ENCODE measurements around the gene FAM174C.

The FAM174C gene

GRCh38 chr19:1237027-1237659, 38.2 kb upstream of the FAM174C start:
- CTCF ChIA-PET = no interaction called here
- peak overlapping the region; percentile 56 for H3K4me3 ChIP-seq (ENCODE audit: low read depth, low read length)
- TF ChIP-seq ZNF394 (tag by site-specific recombination; IDR thresholded peaks at IDR 0.05; ENCODE audit: borderline replicate concordance) = no peak
- peak; percentile 63; the same call in 1 of the 2 replicates for TF ChIP-seq KLF16 (tag by site-specific recombination; IDR thresholded peaks at IDR 0.05)
- no peak for TF ChIP-seq ZNF16 (tag by site-specific recombination; IDR thresholded peaks at IDR 0.05; ENCODE audit: low read depth)
- TF ChIP-seq ZNF704 (tag by site-specific recombination; IDR thresholded peaks at IDR 0.05) = no peak
- peak; percentile 66 for TF ChIP-seq ZBTB26 (tag by site-specific recombination; optimal IDR thresholded peaks at IDR 0.05)
- TF ChIP-seq IKZF3 (tag by site-specific recombination; IDR thresholded peaks at IDR 0.05) = peak; percentile 13; the same call in 1 of the 2 replicates
- peak; percentile 47; the same call in 1 of the 2 replicates for TF ChIP-seq ZNF341 (tag by site-specific recombination; IDR thresholded peaks at IDR 0.05; ENCODE audit: low read depth)
- TF ChIP-seq ZNF571 (tag by site-specific recombination; IDR thresholded peaks at IDR 0.05) = no peak
- TF ChIP-seq ZNF157 (tag by site-specific recombination; IDR thresholded peaks at IDR 0.05) = no peak
- TF ChIP-seq TCF7L2 (IDR thresholded peaks at IDR 0.05; ENCODE audit: borderline replicate concordance, low read depth, low read length) = no peak
- TF ChIP-seq ZNF677 (tag by site-specific recombination; IDR thresholded peaks at IDR 0.05) = no peak
- TF ChIP-seq ZNF701 (tag by site-specific recombination; IDR thresholded peaks at IDR 0.05) = no peak
- TF ChIP-seq HIC1 (tag by site-specific recombination; IDR thresholded peaks at IDR 0.05) = peak; percentile 86
- TF ChIP-seq ZNF2 (tag by site-specific recombination; IDR thresholded peaks at IDR 0.05) = no peak
- TF ChIP-seq REPIN1 (tag by site-specific recombination; IDR thresholded peaks at IDR 0.05; ENCODE audit: low read depth) = no peak
- TF ChIP-seq ZNF48 (tag by site-specific recombination; IDR thresholded peaks at IDR 0.05) = no peak
- no peak for TF ChIP-seq ZSCAN4 (tag by site-specific recombination; IDR thresholded peaks at IDR 0.05)
- no peak for TF ChIP-seq ZNF555 (tag by site-specific recombination; conservative IDR thresholded peaks at IDR 0.05)
- TF ChIP-seq GLIS1 (tag by site-specific recombination; IDR thresholded peaks at IDR 0.05) = peak; percentile 83
- peak; percentile 66; the same call in 1 of the 2 replicates for TF ChIP-seq ZNF76 (tag by site-specific recombination; IDR thresholded peaks at IDR 0.05; ENCODE audit: borderline replicate concordance, low read depth)
- no peak for TF ChIP-seq MEIS1 (CRISPR knock-in tag; IDR thresholded peaks at IDR 0.05; ENCODE audit: borderline replicate concordance)
- no peak for TF ChIP-seq ZNF366 (tag by site-specific recombination; conservative IDR thresholded peaks at IDR 0.05)
- no peak for TF ChIP-seq ZNF354C (tag by site-specific recombination; IDR thresholded peaks at IDR 0.05; ENCODE audit: borderline replicate concordance, low read depth)
- TF ChIP-seq CTCF (tag by site-specific recombination; IDR thresholded peaks at IDR 0.05) = no peak
- TF ChIP-seq KLF8 (tag by site-specific recombination; IDR thresholded peaks at IDR 0.05) = 0 out of 2 replicates have a peak, but pooled peaks have one; percentile 65
- TF ChIP-seq ZNF548 (tag by site-specific recombination; IDR thresholded peaks at IDR 0.05) = no peak
- TF ChIP-seq GFI1B (tag by site-specific recombination; IDR thresholded peaks at IDR 0.05) = no peak
- peak; percentile 69; the same call in 1 of the 2 replicates for TF ChIP-seq KLF17 (tag by site-specific recombination; IDR thresholded peaks at IDR 0.05)
- peak; percentile 45; the same call in 1 of the 2 replicates for TF ChIP-seq ZXDB (tag by site-specific recombination; IDR thresholded peaks at IDR 0.05)

More at GRCh38 chr19:1237027-1237659, 38.2 kb upstream of the FAM174C start:
- Histone ChIP-seq H3K36me3 (ENCODE audit: control insufficient read depth in 2 of 2, insufficient read depth in 1 of 2, low read length in 2 of 2) (peaks cover 0 to 32% of the 10 kb centered on the region in 2 experiments; a peak in 1 of 3 replicates), H3K9me3 (ENCODE audit: control insufficient read depth, insufficient read depth, low read depth, low read length) (no peaks in the 10 kb centered on the region), H3K4me1 (ENCODE audit: control insufficient read depth, insufficient read depth, low read length) (peaks cover 3% of the 10 kb centered on the region), H3K27ac (ENCODE audit: extremely low read depth, low read depth, low read length) (peak overlapping the region; percentile 60; the same call in 1 of the 2 replicates)
- POLR2A ChIA-PET = interaction anchor here (1.5 kb wide), 1 partner anchor 16 kb away, joined by 4 read pairs; no protein-coding TSS in a partner anchor
